GM23338 (cell line): ENCODE data around the gene SKIC2. TPM values are rescaled to one million over a fixed set of nuclear protein-coding genes. Genes with fewer than 3 reads are reported as not detected.
A peak's percentile ranks its signal among the peaks of the same experiment; 100 is the strongest.

Experiments used
- ATAC-seq: fragments of 200-7000 bp; cut with Tn5 transposase; 3 replicates; pipeline ENCODE4 v1.9.1; 2020
- DNase-seq: peaks from one replicate; pipeline ENCODE4 v3.0.0-alpha.2; 2015; ENCODE audit warnings: low spot score
- H2AFZ ChIP-seq: fragments of 200-600 bp; sonication (generic); 2 replicates; pipeline ENCODE4 v1.8.0; 2016; ENCODE audit warnings: antibody characterized with exemption, mild to moderate bottlenecking, moderate library complexity
- H3F3A ChIP-seq: fragments of 200-600 bp; sonication (generic); replicated peaks from 2 replicates; pipeline ENCODE4 v1.8.0; 2017; ENCODE audit warnings: antibody characterized with exemption, mixed run types, low read depth
- H3K27ac ChIP-seq: fragments of 200-600 bp; sonication (generic); 2 replicates; pipeline ENCODE4 v1.6.1; 2016; ENCODE audit warnings: low read depth
- H3K27me3 ChIP-seq: fragments of 200-600 bp; sonication (generic); 2 replicates; pipeline ENCODE4 v1.8.0; 2016; ENCODE audit warnings: mild to moderate bottlenecking, mixed run types, moderate library complexity; ENCODE audit not compliant: insufficient read depth
- H3K36me3 ChIP-seq: fragments of 200-600 bp; sonication (generic); 2 replicates; pipeline ENCODE4 v1.8.0; 2016; ENCODE audit warnings: mild to moderate bottlenecking; ENCODE audit not compliant: insufficient read depth
- H3K4me1 ChIP-seq: fragments of 200-600 bp; sonication (generic); 2 replicates; pipeline ENCODE4 v1.8.0; 2016; ENCODE audit warnings: mild to moderate bottlenecking, moderate library complexity; ENCODE audit not compliant: insufficient read depth
- H3K4me2 ChIP-seq: fragments of 200-600 bp; sonication (generic); 2 replicates; pipeline ENCODE4 v1.7.1; 2017; ENCODE audit warnings: mixed run types
- H3K4me3 ChIP-seq: fragments of 200-600 bp; sonication (generic); 2 replicates; pipeline ENCODE4 v1.6.1; 2016; ENCODE audit warnings: mixed run types
- H3K79me2 ChIP-seq: fragments of 200-600 bp; sonication (generic); replicated peaks from 2 replicates; pipeline ENCODE4 v1.8.0; 2017; ENCODE audit warnings: mild to moderate bottlenecking; ENCODE audit not compliant: insufficient read depth
- H3K9me2 ChIP-seq: fragments of 200-600 bp; sonication (generic); 2 replicates; pipeline ENCODE4 v1.8.0; 2017; ENCODE audit not compliant: insufficient read depth
- H4K20me1 ChIP-seq: fragments of 200-600 bp; sonication (generic); replicated peaks from 2 replicates; pipeline ENCODE4 v1.8.0; 2017; ENCODE audit warnings: mild to moderate bottlenecking; ENCODE audit not compliant: insufficient read depth
- H3K27ac Mint-ChIP-seq: 2 replicates; pipeline ENCODE4 v1.8.0; 2020; ENCODE audit warnings: inconsistent platforms, mild to moderate bottlenecking, moderate library complexity, mixed read lengths
- H3K27me3 Mint-ChIP-seq: 3 replicates; pipeline ENCODE4 v1.8.0; 2022; ENCODE audit warnings: low read depth, mild to moderate bottlenecking, moderate library complexity, mixed read lengths, inconsistent platforms; ENCODE audit not compliant: insufficient read depth, poor library complexity
- H3K36me3 Mint-ChIP-seq: 3 replicates; pipeline ENCODE4 v1.8.0; 2021; ENCODE audit warnings: low read depth, mild to moderate bottlenecking, inconsistent platforms, moderate library complexity, mixed read lengths
- H3K4me1 Mint-ChIP-seq: 3 replicates; pipeline ENCODE4 v1.8.0; 2020; ENCODE audit warnings: mild to moderate bottlenecking, inconsistent platforms, mixed read lengths
- H3K4me3 Mint-ChIP-seq: 3 replicates; pipeline ENCODE4 v1.8.0; 2021; ENCODE audit warnings: moderate library complexity, mild to moderate bottlenecking, inconsistent platforms, mixed read lengths
- H3K9me3 Mint-ChIP-seq: 3 replicates; pipeline ENCODE4 v1.8.0; 2020; ENCODE audit warnings: moderate library complexity, mild to moderate bottlenecking, inconsistent platforms, mixed read lengths
- CREB1 ChIP-seq: fragments of 250-450 bp; sonication (Bioruptor Pico); IDR thresholded peaks from 2 replicates; pipeline ENCODE4 v1.5.0; 2020; ENCODE audit warnings: low read depth, mild to moderate bottlenecking, moderate library complexity
- EZH2 ChIP-seq: fragments of 200-600 bp; sonication (generic); IDR thresholded peaks from one replicate; pipeline ENCODE4 v1.8.0; 2017; ENCODE audit warnings: antibody characterized with exemption, mild to moderate bottlenecking, low read depth; ENCODE audit not compliant: unreplicated experiment
- EZH2phosphoT487 ChIP-seq: fragments of 200-600 bp; sonication (generic); IDR thresholded peaks from one replicate; pipeline ENCODE4 v1.8.1; 2018; ENCODE audit warnings: antibody characterized with exemption; ENCODE audit not compliant: unreplicated experiment
- JUNB ChIP-seq: IDR thresholded peaks from one replicate; pipeline ENCODE4 v1.6.1; 2016; ENCODE audit warnings: antibody characterized with exemption; ENCODE audit not compliant: unreplicated experiment
- NANOG ChIP-seq: IDR thresholded peaks from 2 replicates; pipeline ENCODE4 v1.6.1; 2016; ENCODE audit warnings: antibody characterized with exemption, borderline replicate concordance
- POLR2AphosphoS5 ChIP-seq: IDR thresholded peaks from 2 replicates; pipeline ENCODE4 v1.6.1; 2016; ENCODE audit warnings: antibody characterized with exemption, low read depth
- STAT1 ChIP-seq: IDR thresholded peaks from one replicate; pipeline ENCODE4 v1.6.1; 2016; ENCODE audit warnings: antibody characterized with exemption; ENCODE audit not compliant: unreplicated experiment
- ZNF114 ChIP-seq: fragments of 250-450 bp; sonication (Bioruptor Pico); IDR thresholded peaks from 2 replicates; pipeline ENCODE4 v1.5.0; 2020; ENCODE audit warnings: mild to moderate bottlenecking, moderate library complexity
- ZNF331 ChIP-seq: fragments of 250-450 bp; sonication (Bioruptor Pico); IDR thresholded peaks from 2 replicates; pipeline ENCODE4 v1.5.0; 2020; ENCODE audit warnings: low read depth, mild to moderate bottlenecking, moderate library complexity
- polyA plus RNA-seq: library from polyadenylated mRNA; unstranded; fragments of >200 nt; fragmentation: Nextera tagmentation; extraction: Ambion mirVana; gene quantifications from 2 replicates; pipeline ENCODE4 v1.2.1, GENCODE V29; 2016
- total RNA-seq: library from RNA; depleted of rRNA; stranded (reverse); fragments of >200 nt; shearing (Covaris generic); gene quantifications from 2 replicates; pipeline ENCODE4 v1.2.3, GENCODE V29; 2014
- TF ChIP-seq, protein P1 (sequence below): IDR thresholded peaks from 2 replicates; pipeline ENCODE4 v1.6.1; 2016; ENCODE audit warnings: antibody characterized with exemption
- TF ChIP-seq, protein P2 (sequence below), 2 experiments: fragments of 200-600 bp in 1 of 2; sonication (generic) in 1 of 2; conservative IDR thresholded peaks; 2 replicates each; pipeline versions ENCODE4 v1.5.1 to v1.6.1; 2016 to 2017; ENCODE audit warnings: antibody characterized with exemption in 2 of 2, low read depth in 2 of 2, mild to moderate bottlenecking in 2 of 2, moderate library complexity in 1 of 2
- TF ChIP-seq, protein P3 (sequence below): IDR thresholded peaks from one replicate; pipeline ENCODE4 v1.6.1; 2018; ENCODE audit warnings: antibody characterized with exemption; ENCODE audit not compliant: unreplicated experiment
- TF ChIP-seq, protein P4 (sequence below): fragments of 250-450 bp; sonication (Bioruptor Pico); IDR thresholded peaks from 2 replicates; pipeline ENCODE4 v1.5.0; 2020; ENCODE audit warnings: mild to moderate bottlenecking, moderate library complexity

SKIC2 gene
- total and polyA plus RNA-seq, 2 experiments from 2014 or later, result 21.6 to 47.2 TPM

DNA sequence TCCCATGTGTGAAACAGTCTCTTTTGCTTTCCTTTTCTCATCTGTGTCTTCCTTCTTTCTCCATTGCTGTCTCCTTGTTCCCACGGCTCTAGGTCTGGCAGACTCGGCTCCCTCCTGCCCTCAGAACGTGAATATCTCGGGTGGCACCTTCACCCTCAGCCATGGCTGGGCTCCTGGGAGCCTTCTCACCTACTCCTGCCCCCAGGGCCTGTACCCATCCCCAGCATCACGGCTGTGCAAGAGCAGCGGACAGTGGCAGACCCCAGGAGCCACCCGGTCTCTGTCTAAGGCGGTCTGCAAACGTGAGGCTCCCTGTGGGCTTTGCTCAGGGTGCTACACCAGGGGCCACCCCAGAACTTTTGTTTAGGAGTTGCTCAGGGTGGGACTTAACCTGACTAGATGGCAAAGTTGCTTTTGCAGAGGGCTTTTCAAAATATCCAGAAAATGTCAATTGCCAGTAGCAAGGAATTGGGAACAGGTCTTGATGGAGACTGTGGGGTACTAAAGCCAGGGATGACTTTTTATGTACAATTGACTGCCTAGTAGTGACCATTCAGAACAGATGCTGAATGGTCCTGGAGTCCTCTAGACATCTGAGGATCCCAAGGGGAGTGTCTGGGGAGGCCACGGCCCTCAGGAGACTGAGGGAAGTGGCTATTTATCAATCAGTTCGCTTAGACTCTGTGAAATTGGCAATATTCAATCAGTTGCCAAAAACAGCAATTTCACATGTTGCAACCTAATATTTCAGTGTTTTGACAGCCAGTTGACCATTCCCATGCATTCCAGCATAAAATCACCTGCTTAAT, 30.9 kb upstream of the SKIC2 start:
- Histone ChIP-seq H3K4me1 (no peaks in the 10 kb centered on the region), H3F3A (no peaks in the 10 kb centered on the region), H3K27ac (no peak overlapping the region), H3K27me3 (no peaks in the 10 kb centered on the region), H3K36me3 (no peaks in the 10 kb centered on the region), H3K79me2 (no peaks in the 10 kb centered on the region), H2AFZ (0 out of 2 replicates have a peak overlapping the region, but pooled peaks have one; percentile 23), H3K4me3 (no peak overlapping the region), H4K20me1 (no peaks in the 10 kb centered on the region), H3K4me2 (no peak overlapping the region), H3K9me2 (peaks cover 4% of the 10 kb centered on the region; the same call in 1 of the 2 replicates)
- H3K27ac Mint-ChIP-seq, result no peak overlapping the region
- peaks cover 5% of the 10 kb centered on the region; the same call in 2 of the 3 replicates for H3K9me3 Mint-ChIP-seq
- no peak overlapping the region for H3K4me3 Mint-ChIP-seq
- DNase-seq, result no peak
- no peaks in the 10 kb centered on the region for H3K36me3 Mint-ChIP-seq
- peaks cover 8% of the 10 kb centered on the region for H3K27me3 Mint-ChIP-seq
- no peak for TF ChIP-seq ZNF331 (CRISPR knock-in tag)
- no peak for TF ChIP-seq POLR2AphosphoS5
- no peak for TF ChIP-seq NANOG
- TF ChIP-seq, protein P1, sequence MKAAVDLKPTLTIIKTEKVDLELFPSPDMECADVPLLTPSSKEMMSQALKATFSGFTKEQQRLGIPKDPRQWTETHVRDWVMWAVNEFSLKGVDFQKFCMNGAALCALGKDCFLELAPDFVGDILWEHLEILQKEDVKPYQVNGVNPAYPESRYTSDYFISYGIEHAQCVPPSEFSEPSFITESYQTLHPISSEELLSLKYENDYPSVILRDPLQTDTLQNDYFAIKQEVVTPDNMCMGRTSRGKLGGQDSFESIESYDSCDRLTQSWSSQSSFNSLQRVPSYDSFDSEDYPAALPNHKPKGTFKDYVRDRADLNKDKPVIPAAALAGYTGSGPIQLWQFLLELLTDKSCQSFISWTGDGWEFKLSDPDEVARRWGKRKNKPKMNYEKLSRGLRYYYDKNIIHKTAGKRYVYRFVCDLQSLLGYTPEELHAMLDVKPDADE, result no peak
- TF ChIP-seq, protein P2, sequence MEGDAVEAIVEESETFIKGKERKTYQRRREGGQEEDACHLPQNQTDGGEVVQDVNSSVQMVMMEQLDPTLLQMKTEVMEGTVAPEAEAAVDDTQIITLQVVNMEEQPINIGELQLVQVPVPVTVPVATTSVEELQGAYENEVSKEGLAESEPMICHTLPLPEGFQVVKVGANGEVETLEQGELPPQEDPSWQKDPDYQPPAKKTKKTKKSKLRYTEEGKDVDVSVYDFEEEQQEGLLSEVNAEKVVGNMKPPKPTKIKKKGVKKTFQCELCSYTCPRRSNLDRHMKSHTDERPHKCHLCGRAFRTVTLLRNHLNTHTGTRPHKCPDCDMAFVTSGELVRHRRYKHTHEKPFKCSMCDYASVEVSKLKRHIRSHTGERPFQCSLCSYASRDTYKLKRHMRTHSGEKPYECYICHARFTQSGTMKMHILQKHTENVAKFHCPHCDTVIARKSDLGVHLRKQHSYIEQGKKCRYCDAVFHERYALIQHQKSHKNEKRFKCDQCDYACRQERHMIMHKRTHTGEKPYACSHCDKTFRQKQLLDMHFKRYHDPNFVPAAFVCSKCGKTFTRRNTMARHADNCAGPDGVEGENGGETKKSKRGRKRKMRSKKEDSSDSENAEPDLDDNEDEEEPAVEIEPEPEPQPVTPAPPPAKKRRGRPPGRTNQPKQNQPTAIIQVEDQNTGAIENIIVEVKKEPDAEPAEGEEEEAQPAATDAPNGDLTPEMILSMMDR (conservative IDR thresholded peaks at IDR 0.05; ENCODE audit: low read depth in 2 of 2), result no peak
- TF ChIP-seq, protein P3, sequence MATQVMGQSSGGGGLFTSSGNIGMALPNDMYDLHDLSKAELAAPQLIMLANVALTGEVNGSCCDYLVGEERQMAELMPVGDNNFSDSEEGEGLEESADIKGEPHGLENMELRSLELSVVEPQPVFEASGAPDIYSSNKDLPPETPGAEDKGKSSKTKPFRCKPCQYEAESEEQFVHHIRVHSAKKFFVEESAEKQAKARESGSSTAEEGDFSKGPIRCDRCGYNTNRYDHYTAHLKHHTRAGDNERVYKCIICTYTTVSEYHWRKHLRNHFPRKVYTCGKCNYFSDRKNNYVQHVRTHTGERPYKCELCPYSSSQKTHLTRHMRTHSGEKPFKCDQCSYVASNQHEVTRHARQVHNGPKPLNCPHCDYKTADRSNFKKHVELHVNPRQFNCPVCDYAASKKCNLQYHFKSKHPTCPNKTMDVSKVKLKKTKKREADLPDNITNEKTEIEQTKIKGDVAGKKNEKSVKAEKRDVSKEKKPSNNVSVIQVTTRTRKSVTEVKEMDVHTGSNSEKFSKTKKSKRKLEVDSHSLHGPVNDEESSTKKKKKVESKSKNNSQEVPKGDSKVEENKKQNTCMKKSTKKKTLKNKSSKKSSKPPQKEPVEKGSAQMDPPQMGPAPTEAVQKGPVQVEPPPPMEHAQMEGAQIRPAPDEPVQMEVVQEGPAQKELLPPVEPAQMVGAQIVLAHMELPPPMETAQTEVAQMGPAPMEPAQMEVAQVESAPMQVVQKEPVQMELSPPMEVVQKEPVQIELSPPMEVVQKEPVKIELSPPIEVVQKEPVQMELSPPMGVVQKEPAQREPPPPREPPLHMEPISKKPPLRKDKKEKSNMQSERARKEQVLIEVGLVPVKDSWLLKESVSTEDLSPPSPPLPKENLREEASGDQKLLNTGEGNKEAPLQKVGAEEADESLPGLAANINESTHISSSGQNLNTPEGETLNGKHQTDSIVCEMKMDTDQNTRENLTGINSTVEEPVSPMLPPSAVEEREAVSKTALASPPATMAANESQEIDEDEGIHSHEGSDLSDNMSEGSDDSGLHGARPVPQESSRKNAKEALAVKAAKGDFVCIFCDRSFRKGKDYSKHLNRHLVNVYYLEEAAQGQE, result no peak
- TF ChIP-seq, protein P4, sequence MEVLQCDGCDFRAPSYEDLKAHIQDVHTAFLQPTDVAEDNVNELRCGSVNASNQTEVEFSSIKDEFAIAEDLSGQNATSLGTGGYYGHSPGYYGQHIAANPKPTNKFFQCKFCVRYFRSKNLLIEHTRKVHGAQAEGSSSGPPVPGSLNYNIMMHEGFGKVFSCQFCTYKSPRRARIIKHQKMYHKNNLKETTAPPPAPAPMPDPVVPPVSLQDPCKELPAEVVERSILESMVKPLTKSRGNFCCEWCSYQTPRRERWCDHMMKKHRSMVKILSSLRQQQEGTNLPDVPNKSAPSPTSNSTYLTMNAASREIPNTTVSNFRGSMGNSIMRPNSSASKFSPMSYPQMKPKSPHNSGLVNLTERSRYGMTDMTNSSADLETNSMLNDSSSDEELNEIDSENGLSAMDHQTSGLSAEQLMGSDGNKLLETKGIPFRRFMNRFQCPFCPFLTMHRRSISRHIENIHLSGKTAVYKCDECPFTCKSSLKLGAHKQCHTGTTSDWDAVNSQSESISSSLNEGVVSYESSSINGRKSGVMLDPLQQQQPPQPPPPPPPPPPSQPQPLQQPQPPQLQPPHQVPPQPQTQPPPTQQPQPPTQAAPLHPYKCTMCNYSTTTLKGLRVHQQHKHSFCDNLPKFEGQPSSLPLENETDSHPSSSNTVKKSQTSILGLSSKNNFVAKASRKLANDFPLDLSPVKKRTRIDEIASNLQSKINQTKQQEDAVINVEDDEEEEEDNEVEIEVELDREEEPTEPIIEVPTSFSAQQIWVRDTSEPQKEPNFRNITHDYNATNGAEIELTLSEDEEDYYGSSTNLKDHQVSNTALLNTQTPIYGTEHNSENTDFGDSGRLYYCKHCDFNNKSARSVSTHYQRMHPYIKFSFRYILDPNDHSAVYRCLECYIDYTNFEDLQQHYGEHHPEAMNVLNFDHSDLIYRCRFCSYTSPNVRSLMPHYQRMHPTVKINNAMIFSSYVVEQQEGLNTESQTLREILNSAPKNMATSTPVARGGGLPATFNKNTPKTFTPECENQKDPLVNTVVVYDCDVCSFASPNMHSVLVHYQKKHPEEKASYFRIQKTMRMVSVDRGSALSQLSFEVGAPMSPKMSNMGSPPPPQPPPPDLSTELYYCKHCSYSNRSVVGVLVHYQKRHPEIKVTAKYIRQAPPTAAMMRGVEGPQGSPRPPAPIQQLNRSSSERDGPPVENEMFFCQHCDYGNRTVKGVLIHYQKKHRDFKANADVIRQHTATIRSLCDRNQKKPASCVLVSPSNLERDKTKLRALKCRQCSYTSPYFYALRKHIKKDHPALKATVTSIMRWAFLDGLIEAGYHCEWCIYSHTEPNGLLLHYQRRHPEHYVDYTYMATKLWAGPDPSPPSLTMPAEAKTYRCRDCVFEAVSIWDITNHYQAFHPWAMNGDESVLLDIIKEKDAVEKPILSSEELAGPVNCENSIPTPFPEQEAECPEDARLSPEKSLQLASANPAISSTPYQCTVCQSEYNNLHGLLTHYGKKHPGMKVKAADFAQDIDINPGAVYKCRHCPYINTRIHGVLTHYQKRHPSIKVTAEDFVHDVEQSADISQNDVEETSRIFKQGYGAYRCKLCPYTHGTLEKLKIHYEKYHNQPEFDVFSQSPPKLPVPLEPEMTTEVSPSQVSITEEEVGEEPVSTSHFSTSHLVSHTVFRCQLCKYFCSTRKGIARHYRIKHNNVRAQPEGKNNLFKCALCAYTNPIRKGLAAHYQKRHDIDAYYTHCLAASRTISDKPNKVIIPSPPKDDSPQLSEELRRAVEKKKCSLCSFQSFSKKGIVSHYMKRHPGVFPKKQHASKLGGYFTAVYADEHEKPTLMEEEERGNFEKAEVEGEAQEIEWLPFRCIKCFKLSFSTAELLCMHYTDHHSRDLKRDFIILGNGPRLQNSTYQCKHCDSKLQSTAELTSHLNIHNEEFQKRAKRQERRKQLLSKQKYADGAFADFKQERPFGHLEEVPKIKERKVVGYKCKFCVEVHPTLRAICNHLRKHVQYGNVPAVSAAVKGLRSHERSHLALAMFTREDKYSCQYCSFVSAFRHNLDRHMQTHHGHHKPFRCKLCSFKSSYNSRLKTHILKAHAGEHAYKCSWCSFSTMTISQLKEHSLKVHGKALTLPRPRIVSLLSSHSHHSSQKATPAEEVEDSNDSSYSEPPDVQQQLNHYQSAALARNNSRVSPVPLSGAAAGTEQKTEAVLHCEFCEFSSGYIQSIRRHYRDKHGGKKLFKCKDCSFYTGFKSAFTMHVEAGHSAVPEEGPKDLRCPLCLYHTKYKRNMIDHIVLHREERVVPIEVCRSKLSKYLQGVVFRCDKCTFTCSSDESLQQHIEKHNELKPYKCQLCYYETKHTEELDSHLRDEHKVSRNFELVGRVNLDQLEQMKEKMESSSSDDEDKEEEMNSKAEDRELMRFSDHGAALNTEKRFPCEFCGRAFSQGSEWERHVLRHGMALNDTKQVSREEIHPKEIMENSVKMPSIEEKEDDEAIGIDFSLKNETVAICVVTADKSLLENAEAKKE (CRISPR knock-in tag), result no peak
- no peak for TF ChIP-seq JUNB
- no peak for TF ChIP-seq CREB1 (CRISPR knock-in tag)
- TF ChIP-seq ZNF114 (CRISPR knock-in tag), result no peak
- TF ChIP-seq EZH2, result no peak
- no peak for TF ChIP-seq STAT1
- TF ChIP-seq EZH2phosphoT487, result no peak
- H3K4me1 Mint-ChIP-seq, result peaks cover 3% of the 10 kb centered on the region; the same call in 1 of the 3 replicates
- ATAC-seq, result no peak
